AG20443 (cell line): ENCODE results near the gene UBAC1.
A peak's percentile ranks its signal among the peaks of the same experiment; 100 is the strongest.
"Not testable (repeated sequence)": the region's sequence is repeated elsewhere in the genome, so short reads cannot be mapped to it uniquely, and the experiment has no call there.

Source experiments
- DNase-seq: peaks from one replicate; pipeline ENCODE4 v3.0.0; 2012; ENCODE audit warnings: low spot score, mixed read lengths

The UBAC1 gene

GRCh38 chr9:135960411-135961276 is 529 bp downstream of the UBAC1 start:
- DNase-seq = peak; percentile 68

GRCh38 chr9:135959814-135960213 is 1.4 kb downstream of the UBAC1 start:
- no peak for DNase-seq

- DNase-seq = no peak
Measured at GRCh38 chr9:135958485-135958884, 2.7 kb downstream of the UBAC1 start.

GRCh38 chr9:135957431-135957830 is 3.7 kb downstream of the UBAC1 start:
- no peak for DNase-seq

GRCh38 chr9:135956802-135957174 is 4.4 kb downstream of the UBAC1 start:
- no peak for DNase-seq

GRCh38 chr9:135955934-135956801 is 5.0 kb downstream of the UBAC1 start:
- no peak for DNase-seq

GRCh38 chr9:135952664-135953206 is 8.4 kb downstream of the UBAC1 start:
- no peak for DNase-seq

GRCh38 chr9:135951889-135952663 is 9.1 kb downstream of the UBAC1 start:
- no peak for DNase-seq

- DNase-seq = not testable (repeated sequence)
Measured at GRCh38 chr9:135951310-135951709, 9.9 kb downstream of the UBAC1 start.

GRCh38 chr9:135950841-135951240 is 10.3 kb downstream of the UBAC1 start:
- DNase-seq = not testable (repeated sequence)

- no peak for DNase-seq
Measured at GRCh38 chr9:135950135-135950682, 11.0 kb downstream of the UBAC1 start.

- no peak for DNase-seq
Measured at GRCh38 chr9:135949501-135950134, 11.6 kb downstream of the UBAC1 start.

- no peak for DNase-seq
Measured at GRCh38 chr9:135948968-135949367, 12.2 kb downstream of the UBAC1 start.

- no peak for DNase-seq
Measured at GRCh38 chr9:135948446-135948845, 12.7 kb downstream of the UBAC1 start.

GRCh38 chr9:135947582-135947981 is 13.6 kb downstream of the UBAC1 start:
- DNase-seq = no peak

GRCh38 chr9:135947105-135947504 is 14.1 kb downstream of the UBAC1 start:
- not testable (repeated sequence) for DNase-seq

GRCh38 chr9:135946392-135946994 is 14.7 kb downstream of the UBAC1 start:
- DNase-seq = no peak

GRCh38 chr9:135945969-135946368 is 15.2 kb downstream of the UBAC1 start:
- DNase-seq = no peak

GRCh38 chr9:135944444-135945252 is 16.5 kb downstream of the UBAC1 start:
- no peak for DNase-seq

- DNase-seq = not testable (repeated sequence)
Measured at GRCh38 chr9:135943604-135944003, 17.6 kb downstream of the UBAC1 start.
